MM.1S (cell line): Measurements from ENCODE around the gene TCF19.
A peak's percentile ranks its signal among the peaks of the same experiment; 100 is the strongest.

Experiments used
- DNase-seq: peaks from one replicate; pipeline ENCODE4 v3.0.0-alpha.2; 2015
- H2AFZ ChIP-seq: fragments of 300-600 bp; sonication (generic); 2 replicates; pipeline ENCODE4 v1.6.0; 2016; ENCODE audit warnings: antibody characterized with exemption, low read length
- H3F3A ChIP-seq: fragments of 300-600 bp; sonication (generic); 2 replicates; pipeline ENCODE4 v1.6.1; 2016; ENCODE audit warnings: mild to moderate bottlenecking, antibody characterized with exemption, low read length, moderate library complexity, mixed read lengths; ENCODE audit not compliant: insufficient read depth
- H3K27ac ChIP-seq: fragments of 300-600 bp; sonication (generic); 2 replicates; pipeline ENCODE4 v1.5.1; 2016; ENCODE audit warnings: mild to moderate bottlenecking, low read length
- H3K27me3 ChIP-seq: fragments of 300-600 bp; sonication (generic); replicated peaks from 2 replicates; pipeline ENCODE4 v1.6.0; 2016; ENCODE audit warnings: low read length; ENCODE audit not compliant: insufficient read depth
- H3K36me3 ChIP-seq: fragments of 300-600 bp; sonication (generic); replicated peaks from 2 replicates; pipeline ENCODE4 v1.6.1; 2016; ENCODE audit warnings: mild to moderate bottlenecking, low read length, mixed read lengths; ENCODE audit not compliant: insufficient read depth
- H3K4me1 ChIP-seq: fragments of 300-600 bp; sonication (generic); 2 replicates; pipeline ENCODE4 v1.6.1; 2016; ENCODE audit warnings: low read length, mixed read lengths
- H3K4me2 ChIP-seq: fragments of 300-600 bp; sonication (generic); 2 replicates; pipeline ENCODE4 v1.6.0; 2016; ENCODE audit warnings: low read depth, low read length
- H3K4me3 ChIP-seq: fragments of 300-600 bp; sonication (generic); 2 replicates; pipeline ENCODE4 v1.5.1; 2016; ENCODE audit warnings: low read length, mixed read lengths
- H3K79me2 ChIP-seq: fragments of 300-600 bp; sonication (generic); 2 replicates; pipeline ENCODE4 v1.6.1; 2016; ENCODE audit warnings: mixed run types, low read length, mixed read lengths
- H3K9ac ChIP-seq: fragments of 300-600 bp; sonication (generic); 2 replicates; pipeline ENCODE4 v1.6.1; 2016; ENCODE audit warnings: low read length, mixed read lengths
- H3K9me2 ChIP-seq: fragments of 300-600 bp; sonication (generic); replicated peaks from 2 replicates; pipeline ENCODE4 v1.6.1; 2016; ENCODE audit warnings: mild to moderate bottlenecking, low read length, mixed read lengths; ENCODE audit not compliant: insufficient read depth
- H3K9me3 ChIP-seq: fragments of 300-600 bp; sonication (generic); replicated peaks from 2 replicates; pipeline ENCODE4 v1.6.1; 2016; ENCODE audit warnings: mild to moderate bottlenecking, low read length, mixed read lengths; ENCODE audit not compliant: insufficient read depth
- H4K20me1 ChIP-seq: fragments of 300-600 bp; sonication (generic); 2 replicates; pipeline ENCODE4 v1.6.1; 2016; ENCODE audit warnings: mild to moderate bottlenecking, low read length, moderate library complexity, mixed read lengths; ENCODE audit not compliant: insufficient read depth
- CTCF ChIP-seq: fragments of 300-600 bp; sonication (generic); IDR thresholded peaks from 2 replicates; pipeline ENCODE4 v1.5.1; 2016; ENCODE audit warnings: antibody characterized with exemption, low read length, mixed read lengths
- EZH2 ChIP-seq: fragments of 300-600 bp; sonication (generic); optimal IDR thresholded peaks from 2 replicates; pipeline ENCODE3; 2017; ENCODE audit warnings: low read depth, mild to moderate bottlenecking, antibody characterized with exemption, low read length, mixed read lengths
- EZH2phosphoT487 ChIP-seq: fragments of 300-600 bp; sonication (generic); IDR thresholded peaks from 2 replicates; pipeline ENCODE4 v1.6.1; 2018; ENCODE audit warnings: antibody characterized with exemption, low read length

The TCF19 gene

GRCh38 chr6:31152781-31153180 is 5.6 kb upstream of the TCF19 start:
- peaks cover 5% of the 10 kb centered on the region; the same call in 1 of the 2 replicates for H3K4me1 ChIP-seq
- H3K9me2 ChIP-seq, result no peaks in the 10 kb centered on the region
- no peaks in the 10 kb centered on the region for H3K36me3 ChIP-seq
- H2AFZ ChIP-seq, result no peak overlapping the region
- no peak overlapping the region for H3K4me3 ChIP-seq
- no peaks in the 10 kb centered on the region for H3K9me3 ChIP-seq
- no peaks in the 10 kb centered on the region for H3K79me2 ChIP-seq
- H4K20me1 ChIP-seq, result no peaks in the 10 kb centered on the region
- H3F3A ChIP-seq, result no peaks in the 10 kb centered on the region
- H3K9ac ChIP-seq, result no peak overlapping the region
- H3K27ac ChIP-seq, result no peak overlapping the region
- no peak for DNase-seq
- TF ChIP-seq CTCF, result no peak
- TF ChIP-seq EZH2, result no peak
- TF ChIP-seq EZH2phosphoT487, result no peak
- no peak overlapping the region for H3K4me2 ChIP-seq
- no peaks in the 10 kb centered on the region for H3K27me3 ChIP-seq

DNA sequence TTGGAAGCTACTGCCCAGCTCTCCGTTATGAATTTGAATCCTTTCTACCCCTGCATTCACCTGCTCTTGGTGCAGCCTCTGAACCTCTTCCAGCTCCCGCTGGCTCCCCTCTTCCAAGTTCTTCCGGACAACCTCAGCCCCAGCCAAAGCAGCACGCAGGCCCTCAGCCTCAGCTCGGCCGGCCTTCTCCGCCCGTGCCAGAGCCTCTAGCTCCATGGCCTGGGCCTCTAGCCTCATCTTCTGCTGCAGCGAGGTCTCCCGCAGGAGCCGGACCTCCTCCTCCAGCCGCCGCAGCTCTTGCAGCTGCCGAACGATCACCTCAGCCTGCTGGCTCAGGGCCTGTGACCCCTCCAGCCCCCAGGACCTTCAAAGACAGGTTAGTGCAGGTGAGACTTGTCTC is 4.0 kb upstream of the TCF19 start:
- Histone ChIP-seq H3K9ac (no peak overlapping the region), H3K4me2 (no peak overlapping the region), H3K4me3 (no peak overlapping the region), H3K9me2 (no peaks in the 10 kb centered on the region), H2AFZ (no peak overlapping the region), H3K4me1 (peaks cover 5% of the 10 kb centered on the region; the same call in 1 of the 2 replicates), H3K79me2 (peaks cover 10% of the 10 kb centered on the region), H4K20me1 (no peaks in the 10 kb centered on the region), H3K27me3 (no peaks in the 10 kb centered on the region), H3K36me3 (no peaks in the 10 kb centered on the region), H3K9me3 (no peaks in the 10 kb centered on the region), H3F3A (0 out of 2 replicates have a peak, but pooled peaks cover 8% of the 10 kb centered on the region), H3K27ac (no peak overlapping the region)
- no peak for TF ChIP-seq CTCF
- no peak for TF ChIP-seq EZH2phosphoT487
- no peak for DNase-seq

- no peak for TF ChIP-seq EZH2
- Histone ChIP-seq H3K4me1 (peaks cover 13% of the 10 kb centered on the region; the same call in 1 of the 2 replicates), H3K27me3 (no peaks in the 10 kb centered on the region), H3K9me3 (no peaks in the 10 kb centered on the region), H4K20me1 (no peaks in the 10 kb centered on the region), H2AFZ (no peak overlapping the region), H3K4me2 (no peak overlapping the region), H3K36me3 (no peaks in the 10 kb centered on the region), H3K4me3 (no peak overlapping the region), H3K27ac (no peak overlapping the region), H3K79me2 (peaks cover 32% of the 10 kb centered on the region), H3K9ac (no peak overlapping the region), H3F3A (0 out of 2 replicates have a peak, but pooled peaks cover 8% of the 10 kb centered on the region), H3K9me2 (no peaks in the 10 kb centered on the region)
- DNase-seq, result no peak
Measured at GRCh38 chr6:31156641-31157040, 1.7 kb upstream of the TCF19 start.

GRCh38 chr6:31157513-31158139 is 763 bp upstream of the TCF19 start, which contains the start of gene CCHCR1:
TSS of gene CCHCR1 (minus strand) at chr6:31157802. CDS start at chr6:31157600, 202 bp downstream.
- Histone ChIP-seq H3K36me3 (no peaks in the 10 kb centered on the region), H2AFZ (peak within 1 kb of the TSS; percentile 87), H3K9ac (peak within 1 kb of the TSS; percentile 85), H3K79me2 (peaks cover 40% of the 10 kb centered on the region), H3F3A (0 out of 2 replicates have a peak, but pooled peaks cover 8% of the 10 kb centered on the region), H3K9me3 (no peaks in the 10 kb centered on the region), H3K4me2 (peak within 1 kb of the TSS; percentile 98), H4K20me1 (no peaks in the 10 kb centered on the region; the same call in 1 of the 2 replicates), H3K27ac (peak within 1 kb of the TSS; percentile 46; the same call in 1 of the 2 replicates), H3K4me3 (peak within 1 kb of the TSS; percentile 84), H3K9me2 (no peaks in the 10 kb centered on the region), H3K27me3 (no peaks in the 10 kb centered on the region), H3K4me1 (peaks cover 22% of the 10 kb centered on the region)
- no peak for DNase-seq
- TF ChIP-seq CTCF (no peak), EZH2phosphoT487 (no peak), EZH2 (no peak)
